Natural killer cell (primary cell): ENCODE data around the gene NHLRC4. TPM values are rescaled to one million over a fixed set of nuclear protein-coding genes. Genes with fewer than 3 reads are reported as not detected.

Experiments
- ATAC-seq, 3 donors: fragments of 150-1000 bp in 2 of 3; fragments of 200-7000 bp in 1 of 3; cut with Tn5 transposase; 1 replicate in 1 of 3; 2 replicates in 2 of 3; pipeline ENCODE4 v1.10.0; 2021; ENCODE audit warnings: mild to moderate bottlenecking in 2 of 3, moderate library complexity in 2 of 3
- DNase-seq, 2 donors: peaks; one replicate each; pipeline versions ENCODE4 v3.0.0 to v3.0.0-alpha.2; 2013 to 2021; ENCODE audit warnings: mixed read lengths in 1 of 2
- H3K27ac ChIP-seq: one replicate; pipeline ENCODE4 v1.5.1; 2013; ENCODE audit warnings: mild to moderate bottlenecking, low read length
- H3K27me3 ChIP-seq: one replicate; pipeline ENCODE4 v1.6.1; 2013; ENCODE audit warnings: low read length; ENCODE audit not compliant: control insufficient read depth, insufficient read depth
- H3K36me3 ChIP-seq: one replicate; pipeline ENCODE4 v1.6.1; 2013; ENCODE audit warnings: low read length; ENCODE audit not compliant: control insufficient read depth, insufficient read depth
- H3K4me1 ChIP-seq: one replicate; pipeline ENCODE4 v1.6.1; 2013; ENCODE audit warnings: low read length; ENCODE audit not compliant: control insufficient read depth, insufficient read depth
- H3K4me3 ChIP-seq: one replicate; pipeline ENCODE4 v1.5.1; 2013; ENCODE audit warnings: low read length
- H3K9me3 ChIP-seq: one replicate; pipeline ENCODE4 v1.6.1; 2013; ENCODE audit warnings: low read length; ENCODE audit not compliant: control insufficient read depth, insufficient read depth
- H3K27ac Mint-ChIP-seq, 2 donors: one replicate each; pipeline ENCODE4 v1.8.0; 2022; ENCODE audit warnings: mild to moderate bottlenecking in 2 of 2, mixed read lengths in 2 of 2, moderate library complexity in 1 of 2
- H3K27me3 Mint-ChIP-seq, 2 donors: one replicate each; pipeline ENCODE4 v1.8.0; 2022; ENCODE audit warnings: low read depth in 2 of 2, mixed read lengths in 2 of 2
- H3K36me3 Mint-ChIP-seq: one replicate; pipeline ENCODE4 v1.8.0; 2022; ENCODE audit warnings: mixed read lengths
- H3K4me1 Mint-ChIP-seq, 2 donors: one replicate each; pipeline ENCODE4 v1.8.0; 2022; ENCODE audit warnings: mixed read lengths in 2 of 2
- H3K4me3 Mint-ChIP-seq: one replicate; pipeline ENCODE4 v1.8.0; 2022; ENCODE audit warnings: mild to moderate bottlenecking, moderate library complexity, mixed read lengths
- H3K9me3 Mint-ChIP-seq, 2 donors: one replicate each; pipeline ENCODE4 v1.8.0; 2022; ENCODE audit warnings: mixed read lengths in 2 of 2
- WGBS: methylation state at CpG from one replicate; pipeline ENCODE4 v1.1.7; 2013; ENCODE audit warnings: missing lambda C conversion rate; ENCODE audit not compliant: insufficient coverage; 5-methylcytosine and 5-hydroxymethylcytosine counted together
- intact Hi-C: fragments of 100-400 bp; cut with micrococcal nuclease; formaldehyde crosslinking; loops from one replicate; pipeline ENCODE4 v1.14.2; 2022
- total RNA-seq, 4 donors: library from RNA; stranded (reverse); fragments of 120-200 nt in 1 of 4; gene quantifications; one replicate each; pipeline versions ENCODE4 v1.2.3 to v1.2.4, GENCODE V29; 2013 to 2022
- TF ChIP-seq, protein P1 (sequence below): fragments of 200-600 bp; IDR thresholded peaks from one replicate; pipeline ENCODE4 v1.8.0; 2022; ENCODE audit warnings: antibody characterized with exemption

Gene NHLRC4
- total RNA-seq, 3 donors from 2014 or later (not counting 1 experiment from before 2014, with no cell fraction given): 0.28 to 0.75 (median 0.35) TPM

DNA sequence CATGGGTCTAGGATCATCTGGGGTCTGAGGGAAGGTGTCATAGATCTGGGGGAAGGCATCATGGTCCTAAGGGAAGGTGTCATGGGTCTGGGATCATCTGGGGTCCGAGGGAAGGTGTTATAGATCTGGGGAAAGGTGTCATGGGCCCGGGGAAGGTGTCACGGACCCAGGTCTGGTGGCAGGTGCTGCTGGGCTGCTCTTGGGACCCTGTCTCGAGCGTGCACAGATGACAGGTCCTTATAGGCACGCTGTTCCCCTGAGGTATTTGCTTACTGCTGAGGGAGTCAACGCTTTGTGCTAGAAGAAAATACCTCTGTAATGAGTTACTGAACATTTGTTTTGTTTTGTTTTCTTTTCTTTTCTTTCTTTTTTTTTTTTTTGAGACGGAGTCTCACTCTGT lies 24.4 kb downstream of the NHLRC4 start:
- no peak overlapping the region for H3K4me3 ChIP-seq
- no peaks in the 10 kb centered on the region for H3K27me3 ChIP-seq
- H3K9me3 ChIP-seq: no peaks in the 10 kb centered on the region
- H3K4me1 Mint-ChIP-seq: peaks cover 17 to 53% of the 10 kb centered on the region in 2 donors
- peaks cover 45% of the 10 kb centered on the region for H3K4me1 ChIP-seq
- peak overlapping the region; percentile 91 for H3K4me3 Mint-ChIP-seq
- H3K36me3 ChIP-seq: no peaks in the 10 kb centered on the region
- no peak for ATAC-seq
- no peaks in the 10 kb centered on the region for H3K36me3 Mint-ChIP-seq
- TF ChIP-seq, protein P1, sequence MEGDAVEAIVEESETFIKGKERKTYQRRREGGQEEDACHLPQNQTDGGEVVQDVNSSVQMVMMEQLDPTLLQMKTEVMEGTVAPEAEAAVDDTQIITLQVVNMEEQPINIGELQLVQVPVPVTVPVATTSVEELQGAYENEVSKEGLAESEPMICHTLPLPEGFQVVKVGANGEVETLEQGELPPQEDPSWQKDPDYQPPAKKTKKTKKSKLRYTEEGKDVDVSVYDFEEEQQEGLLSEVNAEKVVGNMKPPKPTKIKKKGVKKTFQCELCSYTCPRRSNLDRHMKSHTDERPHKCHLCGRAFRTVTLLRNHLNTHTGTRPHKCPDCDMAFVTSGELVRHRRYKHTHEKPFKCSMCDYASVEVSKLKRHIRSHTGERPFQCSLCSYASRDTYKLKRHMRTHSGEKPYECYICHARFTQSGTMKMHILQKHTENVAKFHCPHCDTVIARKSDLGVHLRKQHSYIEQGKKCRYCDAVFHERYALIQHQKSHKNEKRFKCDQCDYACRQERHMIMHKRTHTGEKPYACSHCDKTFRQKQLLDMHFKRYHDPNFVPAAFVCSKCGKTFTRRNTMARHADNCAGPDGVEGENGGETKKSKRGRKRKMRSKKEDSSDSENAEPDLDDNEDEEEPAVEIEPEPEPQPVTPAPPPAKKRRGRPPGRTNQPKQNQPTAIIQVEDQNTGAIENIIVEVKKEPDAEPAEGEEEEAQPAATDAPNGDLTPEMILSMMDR: no peak
- no peak for DNase-seq
- peak overlapping the region; percentile 74 to 87 for H3K27ac Mint-ChIP-seq
- H3K27me3 Mint-ChIP-seq: no peaks in the 10 kb centered on the region
- no peaks in the 10 kb centered on the region for H3K9me3 Mint-ChIP-seq
- intact Hi-C loops: no loop called here
- no peak overlapping the region for H3K27ac ChIP-seq
- WGBS: 74% methylated on average over 6 of the region's 8 CpGs

DNA sequence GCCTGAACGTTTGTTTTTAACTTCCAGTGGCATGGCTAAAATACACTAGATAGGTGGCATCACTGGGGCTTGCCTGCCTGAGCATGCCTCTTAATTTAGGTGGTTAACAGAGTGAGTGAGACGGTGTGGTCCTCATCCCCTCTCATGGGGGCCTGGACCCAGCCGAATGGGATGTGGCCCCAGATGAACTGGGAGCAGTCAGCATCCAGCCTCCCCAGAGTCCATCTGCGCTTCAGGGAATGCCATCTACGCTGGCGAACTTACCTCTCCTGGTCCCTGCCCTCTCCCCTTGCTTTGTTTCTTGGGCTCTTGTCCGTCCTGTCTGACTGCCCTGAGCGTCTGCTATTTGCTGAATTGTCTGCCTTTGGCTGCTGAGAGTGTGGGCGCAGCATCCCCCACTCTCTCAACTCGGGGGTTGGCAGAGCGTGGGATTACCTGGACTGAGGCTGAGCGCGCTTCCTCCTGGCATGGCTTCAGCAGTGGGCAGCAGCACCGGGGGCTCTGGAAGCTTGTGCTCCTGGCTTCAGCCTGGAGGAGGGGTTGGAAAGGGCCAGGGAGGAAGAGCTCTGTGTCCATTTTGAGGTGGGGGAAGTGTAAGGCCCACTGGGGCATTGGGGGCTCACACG lies 25.2 kb downstream of the NHLRC4 start:
- H3K27ac ChIP-seq: no peak overlapping the region
- H3K9me3 ChIP-seq: no peaks in the 10 kb centered on the region
- no peak for DNase-seq
- H3K27me3 ChIP-seq: no peaks in the 10 kb centered on the region
- 95% methylated on average over 15 of the region's 15 CpGs for WGBS
- Mint-ChIP-seq H3K4me3 (peak overlapping the region; percentile 91), H3K36me3 (no peaks in the 10 kb centered on the region), H3K4me1 (peaks cover 17 to 60% of the 10 kb centered on the region in 2 donors), H3K27ac (peak overlapping the region in 1 of 2 donors; percentile 74), H3K9me3 (no peaks in the 10 kb centered on the region), H3K27me3 (no peaks in the 10 kb centered on the region)
- no peak for ATAC-seq
- H3K4me1 ChIP-seq: peaks cover 45% of the 10 kb centered on the region
- intact Hi-C loops: no loop called here
- TF ChIP-seq, protein P1: no peak
- no peaks in the 10 kb centered on the region for H3K36me3 ChIP-seq
- H3K4me3 ChIP-seq: no peak overlapping the region

DNA sequence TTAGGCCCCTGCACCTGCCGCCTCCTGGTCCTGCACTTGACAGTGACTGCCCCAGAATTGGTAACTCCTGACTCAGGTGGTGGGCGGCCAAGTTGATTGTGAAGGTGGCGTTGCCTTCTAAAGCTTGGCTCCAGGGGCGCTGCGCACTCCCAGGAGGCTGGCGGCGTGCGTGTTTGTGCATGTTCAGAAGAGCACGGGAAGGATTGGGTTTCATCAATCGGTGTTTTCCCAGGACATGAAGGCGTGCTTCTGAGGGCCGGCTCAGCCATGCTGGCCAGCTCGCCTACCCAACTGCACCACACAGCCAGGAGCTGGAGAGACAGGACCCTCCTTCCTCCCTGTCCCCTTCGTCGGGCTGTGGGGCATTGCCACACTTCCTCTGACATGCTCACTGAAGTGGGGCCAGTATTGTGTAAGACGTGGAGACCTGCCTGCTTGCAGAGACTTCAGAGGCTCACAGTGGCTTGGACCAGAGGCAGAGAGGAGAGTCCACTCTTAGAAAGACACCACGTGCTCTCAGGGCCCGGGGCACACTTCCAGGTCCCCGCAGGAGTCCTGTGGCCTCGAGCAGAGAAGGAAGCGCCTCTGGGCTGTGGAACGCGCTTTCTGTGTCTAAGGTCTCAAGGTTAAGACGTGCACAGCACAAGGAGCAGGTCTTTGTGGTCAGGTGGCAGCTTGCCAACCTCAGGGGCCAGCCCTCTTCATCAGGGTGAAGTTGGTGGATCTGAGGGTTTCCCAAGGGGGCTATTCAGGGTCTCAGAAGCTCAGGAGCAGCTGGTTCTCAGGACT lies 25.9 kb downstream of the NHLRC4 start:
- no peaks in the 10 kb centered on the region for H3K27me3 ChIP-seq
- Mint-ChIP-seq H3K4me1 (peaks cover 17 to 61% of the 10 kb centered on the region in 2 donors), H3K4me3 (no peak overlapping the region), H3K27ac (peak overlapping the region in 1 of 2 donors; percentile 36), H3K27me3 (no peaks in the 10 kb centered on the region), H3K36me3 (no peaks in the 10 kb centered on the region), H3K9me3 (no peaks in the 10 kb centered on the region)
- peaks cover 41% of the 10 kb centered on the region for H3K4me1 ChIP-seq
- intact Hi-C loops: no loop called here
- no peaks in the 10 kb centered on the region for H3K9me3 ChIP-seq
- no peak overlapping the region for H3K27ac ChIP-seq
- H3K36me3 ChIP-seq: no peaks in the 10 kb centered on the region
- TF ChIP-seq, protein P1: no peak
- 69% methylated on average over 24 of the region's 24 CpGs for WGBS
- ATAC-seq (no peak), DNase-seq (no peak)
- H3K4me3 ChIP-seq: no peak overlapping the region
